Measurements from ENCODE around the gene BTBD2. TPM values are rescaled to one million over a fixed set of nuclear protein-coding genes. Genes with fewer than 3 reads are reported as not detected.

Gene BTBD2
- total and polyA plus RNA-seq, 10 of the 15 experiments (the other 5 are each of a cell fraction or from before 2014, with no cell fraction given): 0.13 to 66.2 (median 10.4) TPM

GRCh38 chr19:1942078-1942933 lies 73.2 kb downstream of the BTBD2 start:
- DNase-seq (ENCODE audit: low read depth, low spot score): peak; percentile 42
- in situ Hi-C loops (cut with MboI) (no loop called here), intact Hi-C loops (cut with micrococcal nuclease; ENCODE audit: unreplicated experiment) (no loop called here)
- Histone ChIP-seq H3K9me3 (replicated peaks; ENCODE audit: control insufficient read depth, insufficient read depth, low read length) (no peaks in the 10 kb centered on the region), H3K27me3 (replicated peaks in 1 of 2; ENCODE audit: control insufficient read depth in 2 of 2, insufficient read depth in 2 of 2, low read length in 1 of 2) (no peaks in the 10 kb centered on the region), H3K4me2 (ENCODE audit: control insufficient read depth, insufficient read depth) (peak overlapping the region; percentile 95), H3K9ac (ENCODE audit: control insufficient read depth, insufficient read depth, low read length) (peak overlapping the region; percentile 74), H3K79me2 (ENCODE audit: control insufficient read depth, insufficient read depth, low read length) (peaks cover 59% of the 10 kb centered on the region), H2AFZ (ENCODE audit: control insufficient read depth, low read depth, low read length) (peak overlapping the region; percentile 35), H3K36me3 (ENCODE audit: control insufficient read depth in 2 of 2, insufficient read depth in 2 of 2, low read length in 1 of 2) (no peaks in the 10 kb centered on the region; a peak in 1 of 4 replicates), H3K27ac (ENCODE audit: control insufficient read depth, insufficient read depth) (peak overlapping the region; percentile 76), H3K4me1 (ENCODE audit: control insufficient read depth, insufficient read depth, low read length) (peaks cover 13% of the 10 kb centered on the region), H4K20me1 (ENCODE audit: control insufficient read depth, insufficient read depth) (peaks cover 5% of the 10 kb centered on the region; the same call in 1 of the 2 replicates), H3K4me3 (peak overlapping the region; percentile 98)
- POLR2A ChIA-PET: interaction anchor here (1.0 to 2.3 kb wide), 4 partner anchors 9 to 118 kb away, joined by 4 to 15 read pairs (median 4); no protein-coding TSS in a partner anchor
- TSS peak; percentile 67 for BruUV-seq (replicated peaks)
- CTCF ChIA-PET: interaction anchor here (0.5 to 2.5 kb wide), 10 partner anchors 9 to 397 kb away, joined by 3 to 10 read pairs (median 3); no protein-coding TSS in a partner anchor
- under 1% methylated on average over 40 of the region's 40 CpGs for WGBS (ENCODE audit: insufficient coverage, insufficient replicate concordance, low lambda C conversion rate, missing lambda C conversion rate)
- SMC1A ChIA-PET (ENCODE audit: uncharacterized antibody, unreplicated experiment): interaction anchor here (1.1 to 1.9 kb wide), 3 partner anchors 12 to 145 kb away, joined by 3 to 7 read pairs (median 6); no protein-coding TSS in a partner anchor
- FAIRE-seq: peak; percentile 76
- peak; percentile 77 for ATAC-seq
- RAD21 ChIA-PET (ENCODE audit: unreplicated experiment): interaction anchor here (0.7 to 1.2 kb wide), 3 partner anchors 38 to 68 kb away, joined by 3 to 5 read pairs (median 5); no protein-coding TSS in a partner anchor
- TF ChIP-seq ZNF207 (IDR thresholded peaks at IDR 0.05; ENCODE audit: borderline replicate concordance) (peak; percentile 71; the same call in 1 of the 2 replicates), NBN (IDR thresholded peaks at IDR 0.05) (peak; percentile 64; the same call in 1 of the 2 replicates), ZBED1 (IDR thresholded peaks at IDR 0.05; ENCODE audit: borderline replicate concordance) (no peak), RBBP5 (conservative IDR thresholded peaks at IDR 0.05) (no peak), RELA (IDR thresholded peaks at IDR 0.05; ENCODE audit: borderline replicate concordance, partially characterized antibody) (no peak), ATF7 (IDR thresholded peaks at IDR 0.05; ENCODE audit: low read depth) (0 out of 2 replicates have a peak, but pooled peaks have one; percentile 23), RUNX3 (IDR thresholded peaks at IDR 0.05; ENCODE audit: low read length) (peak; percentile 75), NR2F1 (conservative IDR thresholded peaks at IDR 0.05) (peak; percentile 11; the same call in 1 of the 2 replicates), IRF4 (IDR thresholded peaks at IDR 0.05; ENCODE audit: low read depth, low read length) (no peak), USF1 (IDR thresholded peaks at IDR 0.05; ENCODE audit: borderline replicate concordance, extremely low read length, insufficient read depth, low read depth, low read length) (no peak), EGR1 (IDR thresholded peaks at IDR 0.05; ENCODE audit: borderline replicate concordance in 1 of 2, low read depth in 2 of 2, low read length in 2 of 2) (0 out of 3 replicates have a peak, but pooled peaks of 1 of the 2 experiments have one; percentile 11), NFXL1 (IDR thresholded peaks at IDR 0.05; ENCODE audit: borderline replicate concordance) (no peak), MTA2 (IDR thresholded peaks at IDR 0.05; ENCODE audit: low read depth) (0 out of 2 replicates have a peak, but pooled peaks have one; percentile 38), BHLHE40 (IDR thresholded peaks at IDR 0.05; ENCODE audit: borderline replicate concordance in 1 of 2, low read depth in 2 of 2, low read length in 1 of 2) (peak in 1 of 2 experiments; percentile 40; a peak in 2 of 4 replicates), ZZZ3 (IDR thresholded peaks at IDR 0.05; ENCODE audit: control insufficient read depth, insufficient read length, low read depth) (no peak), IRF3 (IDR thresholded peaks at IDR 0.05) (no peak), SP1 (IDR thresholded peaks at IDR 0.05; ENCODE audit: low read depth, low read length) (peak; percentile 24), PRDM15 (CRISPR knock-in tag; IDR thresholded peaks at IDR 0.05) (no peak)
